ENCODE measurements around the gene AKR7A2.

Gene AKR7A2

GRCh38 chr1:19254416-19254815 is 57.5 kb downstream of the AKR7A2 start:
- Histone ChIP-seq H3K27me3 (ENCODE audit: control insufficient read depth, low read length) (no peaks in the 10 kb centered on the region), H3K9me3 (ENCODE audit: control insufficient read depth, insufficient read depth, low read length) (no peaks in the 10 kb centered on the region), H3F3A (ENCODE audit: control insufficient read depth, insufficient read depth) (no peaks in the 10 kb centered on the region), H3K4me2 (ENCODE audit: low read length) (no peak overlapping the region), H3K4me1 (ENCODE audit: control insufficient read depth, low read length) (peaks cover 26% of the 10 kb centered on the region), H3K9me2 (replicated peaks; ENCODE audit: control insufficient read depth, low read length) (no peaks in the 10 kb centered on the region), H3K79me2 (ENCODE audit: control insufficient read depth, low read length) (peaks cover 72% of the 10 kb centered on the region), H3K27ac (ENCODE audit: low read depth, low read length) (no peak overlapping the region), H3K36me3 (ENCODE audit: control insufficient read depth, low read length) (peaks cover 89% of the 10 kb centered on the region), H3K4me3 (ENCODE audit: low read length) (no peak overlapping the region), H4K20me1 (ENCODE audit: control insufficient read depth, insufficient read depth, low read depth, low read length) (peaks cover 23% of the 10 kb centered on the region)
- TF ChIP-seq, protein P1, sequence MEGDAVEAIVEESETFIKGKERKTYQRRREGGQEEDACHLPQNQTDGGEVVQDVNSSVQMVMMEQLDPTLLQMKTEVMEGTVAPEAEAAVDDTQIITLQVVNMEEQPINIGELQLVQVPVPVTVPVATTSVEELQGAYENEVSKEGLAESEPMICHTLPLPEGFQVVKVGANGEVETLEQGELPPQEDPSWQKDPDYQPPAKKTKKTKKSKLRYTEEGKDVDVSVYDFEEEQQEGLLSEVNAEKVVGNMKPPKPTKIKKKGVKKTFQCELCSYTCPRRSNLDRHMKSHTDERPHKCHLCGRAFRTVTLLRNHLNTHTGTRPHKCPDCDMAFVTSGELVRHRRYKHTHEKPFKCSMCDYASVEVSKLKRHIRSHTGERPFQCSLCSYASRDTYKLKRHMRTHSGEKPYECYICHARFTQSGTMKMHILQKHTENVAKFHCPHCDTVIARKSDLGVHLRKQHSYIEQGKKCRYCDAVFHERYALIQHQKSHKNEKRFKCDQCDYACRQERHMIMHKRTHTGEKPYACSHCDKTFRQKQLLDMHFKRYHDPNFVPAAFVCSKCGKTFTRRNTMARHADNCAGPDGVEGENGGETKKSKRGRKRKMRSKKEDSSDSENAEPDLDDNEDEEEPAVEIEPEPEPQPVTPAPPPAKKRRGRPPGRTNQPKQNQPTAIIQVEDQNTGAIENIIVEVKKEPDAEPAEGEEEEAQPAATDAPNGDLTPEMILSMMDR (IDR thresholded peaks at IDR 0.05; ENCODE audit: low read depth, low read length, poor library complexity, severe bottlenecking) = no peak
- no peak for TF ChIP-seq EZH2phosphoT487 (IDR thresholded peaks at IDR 0.05; ENCODE audit: borderline replicate concordance, low read length)

All from DOHH2 (cell line).